ENCODE results near the gene DEAF1.
A peak's percentile ranks its signal among the peaks of the same experiment; 100 is the strongest.
"Not testable (repeated sequence)": the region's sequence is repeated elsewhere in the genome, so short reads cannot be mapped to it uniquely, and the experiment has no call there.

DEAF1 gene, protein sequence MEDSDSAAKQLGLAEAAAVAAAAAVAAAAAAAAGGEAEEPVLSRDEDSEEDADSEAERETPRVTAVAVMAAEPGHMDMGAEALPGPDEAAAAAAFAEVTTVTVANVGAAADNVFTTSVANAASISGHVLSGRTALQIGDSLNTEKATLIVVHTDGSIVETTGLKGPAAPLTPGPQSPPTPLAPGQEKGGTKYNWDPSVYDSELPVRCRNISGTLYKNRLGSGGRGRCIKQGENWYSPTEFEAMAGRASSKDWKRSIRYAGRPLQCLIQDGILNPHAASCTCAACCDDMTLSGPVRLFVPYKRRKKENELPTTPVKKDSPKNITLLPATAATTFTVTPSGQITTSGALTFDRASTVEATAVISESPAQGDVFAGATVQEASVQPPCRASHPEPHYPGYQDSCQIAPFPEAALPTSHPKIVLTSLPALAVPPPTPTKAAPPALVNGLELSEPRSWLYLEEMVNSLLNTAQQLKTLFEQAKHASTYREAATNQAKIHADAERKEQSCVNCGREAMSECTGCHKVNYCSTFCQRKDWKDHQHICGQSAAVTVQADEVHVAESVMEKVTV

DNA sequence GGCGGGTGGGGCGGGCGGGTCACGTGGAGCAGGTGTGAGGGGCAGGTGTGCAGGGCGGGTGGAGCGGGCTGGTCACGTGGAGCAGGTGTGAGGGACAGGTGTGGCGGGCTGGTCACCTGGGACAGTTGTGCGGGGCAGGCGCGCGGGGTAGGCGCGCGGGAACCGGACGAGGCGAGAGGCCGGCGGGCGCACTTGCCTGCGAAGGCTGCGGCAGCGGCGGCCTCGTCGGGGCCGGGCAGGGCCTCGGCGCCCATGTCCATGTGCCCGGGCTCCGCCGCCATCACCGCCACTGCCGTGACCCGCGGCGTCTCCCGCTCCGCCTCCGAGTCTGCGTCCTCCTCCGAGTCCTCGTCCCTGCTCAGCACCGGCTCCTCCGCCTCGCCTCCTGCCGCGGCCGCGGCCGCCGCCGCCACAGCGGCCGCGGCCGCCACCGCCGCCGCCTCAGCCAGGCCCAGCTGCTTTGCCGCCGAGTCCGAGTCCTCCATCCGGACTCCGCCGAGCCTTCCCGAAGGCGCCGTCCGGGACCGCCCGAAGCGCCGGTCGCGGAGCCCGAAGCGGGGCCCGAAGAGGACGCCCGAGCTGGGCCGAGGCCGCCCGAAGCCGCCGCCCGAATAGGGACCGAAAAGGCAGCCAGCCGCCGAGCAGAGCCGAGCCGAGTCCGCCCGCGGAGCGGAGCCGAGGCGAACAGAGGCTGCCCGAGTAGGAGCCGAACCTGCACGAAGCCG is at the start of gene DEAF1:
Gene DEAF1, minus strand, starts transcription at position 660 of the 725 bp plus-strand sequence. Its CDS starts 175 bp downstream, at position 485.
- peak; percentile 95 to 97 for DNase-seq

- no peak for DNase-seq
Measured at GRCh38 chr11:742571-743201, 47.7 kb upstream of the DEAF1 start.

DNA sequence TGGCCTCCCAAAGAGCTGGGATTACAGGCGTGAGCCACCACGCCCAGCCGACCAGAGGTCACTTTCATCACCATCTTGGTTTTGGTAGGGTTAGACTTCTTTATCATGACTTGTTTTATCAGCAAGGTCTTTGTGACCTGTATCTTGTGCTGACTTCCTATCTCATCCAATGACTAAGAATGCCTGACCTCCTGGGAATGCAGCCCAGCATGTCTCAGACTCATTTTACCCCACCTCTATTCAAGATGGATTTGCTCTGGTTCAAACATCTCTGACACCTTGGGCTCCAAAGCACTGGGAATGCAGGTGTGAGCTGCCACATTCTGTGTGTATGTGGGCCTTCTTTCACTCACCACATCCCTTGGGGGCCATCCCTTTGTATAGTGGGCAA is 47.1 kb upstream of the DEAF1 start:
- no peak for DNase-seq

- not testable (repeated sequence) for DNase-seq
Measured at GRCh38 chr11:737899-738298, 42.9 kb upstream of the DEAF1 start.

DNA sequence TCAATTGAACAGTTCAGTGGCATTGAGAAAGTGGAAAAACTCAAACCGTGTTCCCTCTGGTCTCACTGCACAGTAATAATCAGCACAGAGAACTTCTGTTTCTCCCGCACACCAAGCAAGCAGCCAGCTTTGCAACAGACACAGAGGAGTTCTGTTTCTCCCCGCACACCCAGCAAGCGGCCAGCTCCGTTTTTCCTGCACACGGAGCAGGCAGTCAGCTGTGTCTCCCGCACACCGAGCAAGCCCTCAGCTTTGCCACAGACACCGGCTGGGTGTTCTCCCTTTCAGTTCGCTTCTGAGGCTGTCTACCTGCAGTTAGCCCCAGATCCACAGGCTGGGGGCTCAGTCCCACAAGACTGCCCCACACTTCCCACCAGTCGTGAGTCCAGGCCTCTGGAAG is 42.3 kb upstream of the DEAF1 start:
- no peak for DNase-seq

GRCh38 chr11:734541-734940 is 39.5 kb upstream of the DEAF1 start:
- DNase-seq: not testable (repeated sequence)

- no peak for DNase-seq
Measured at GRCh38 chr11:733072-733471, 38.0 kb upstream of the DEAF1 start.

DNA sequence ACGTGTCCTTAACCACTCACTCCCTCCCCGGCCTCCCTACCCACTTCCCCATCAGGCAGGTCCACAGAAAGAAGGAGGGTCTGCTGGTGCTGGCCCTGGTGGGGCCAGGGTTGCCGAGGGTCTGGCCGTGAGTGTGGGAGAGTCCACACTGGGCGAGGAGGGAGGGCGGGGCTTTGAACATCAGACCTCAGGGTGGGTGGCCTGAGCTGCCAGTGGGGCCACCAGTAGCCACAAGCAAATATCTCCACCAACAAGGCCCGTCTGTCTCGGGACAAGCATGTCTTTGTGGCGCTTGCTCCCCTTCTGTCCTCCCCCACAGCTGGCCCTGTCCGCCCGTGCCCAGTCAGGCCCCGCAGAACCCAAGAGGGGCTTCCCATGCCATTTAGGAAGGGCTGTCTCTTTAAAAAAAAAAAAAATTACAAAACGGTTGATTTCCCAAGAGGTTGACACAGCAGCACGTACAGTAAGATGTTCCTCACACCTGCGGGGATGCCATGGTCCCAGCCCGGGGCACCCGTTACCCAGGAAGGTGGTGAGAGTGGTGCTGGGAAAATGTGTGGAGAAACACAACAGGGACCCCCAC is 34.6 kb upstream of the DEAF1 start:
- DNase-seq: no peak

GRCh38 chr11:728901-729491 is 34.0 kb upstream of the DEAF1 start:
- no peak for DNase-seq

GRCh38 chr11:727859-728748 is 33.1 kb upstream of the DEAF1 start:
- DNase-seq: peak; percentile 48 to 49

- no peak for DNase-seq
Measured at GRCh38 chr11:727281-727701, 32.3 kb upstream of the DEAF1 start.

GRCh38 chr11:726278-727220 is 31.5 kb upstream of the DEAF1 start:
- DNase-seq: peak; percentile 70 to 79

GRCh38 chr11:725624-726202 is 30.7 kb upstream of the DEAF1 start:
- DNase-seq: peak; percentile 33 to 70

- no peak for DNase-seq
Measured at GRCh38 chr11:724778-725386, 29.9 kb upstream of the DEAF1 start.

GRCh38 chr11:724049-724777 is 29.2 kb upstream of the DEAF1 start:
- DNase-seq: no peak

DNA sequence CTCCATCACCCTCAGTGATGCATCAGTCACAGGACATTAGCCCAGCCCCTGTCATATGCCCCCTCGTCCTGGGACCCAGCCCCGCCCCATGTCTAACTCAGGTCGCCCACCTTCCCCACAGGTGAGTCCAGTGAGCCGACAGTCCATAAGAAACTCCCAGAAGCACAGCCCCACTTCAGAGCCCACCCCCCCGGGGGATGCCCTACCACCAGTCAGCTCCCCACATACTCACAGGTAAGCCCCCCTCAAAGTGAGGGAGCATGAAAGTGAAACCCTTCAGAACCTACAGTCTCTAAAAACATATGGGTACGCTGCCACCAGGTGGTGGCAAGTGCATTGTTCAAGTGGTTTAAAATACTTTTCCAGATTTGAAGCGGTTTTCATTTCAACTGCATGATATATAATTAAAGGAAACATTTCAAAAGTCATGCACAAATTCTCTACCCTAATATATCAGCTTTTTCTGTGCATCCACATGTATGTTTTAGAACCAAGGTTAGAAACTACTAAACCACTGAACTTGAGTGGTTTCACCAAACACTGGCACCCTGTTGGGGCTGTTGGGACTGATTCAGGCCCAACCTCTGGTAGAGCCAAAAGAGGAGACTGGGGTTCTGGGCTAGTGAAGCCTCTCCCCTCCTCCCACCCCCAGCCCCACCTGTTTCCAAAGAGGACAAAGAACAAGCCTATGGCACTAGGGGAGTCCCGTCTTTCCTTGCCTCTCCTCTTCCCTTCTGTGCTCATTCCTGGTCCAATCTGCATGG is 28.3 kb upstream of the DEAF1 start:
- DNase-seq: peak; percentile 21 to 33

DNA sequence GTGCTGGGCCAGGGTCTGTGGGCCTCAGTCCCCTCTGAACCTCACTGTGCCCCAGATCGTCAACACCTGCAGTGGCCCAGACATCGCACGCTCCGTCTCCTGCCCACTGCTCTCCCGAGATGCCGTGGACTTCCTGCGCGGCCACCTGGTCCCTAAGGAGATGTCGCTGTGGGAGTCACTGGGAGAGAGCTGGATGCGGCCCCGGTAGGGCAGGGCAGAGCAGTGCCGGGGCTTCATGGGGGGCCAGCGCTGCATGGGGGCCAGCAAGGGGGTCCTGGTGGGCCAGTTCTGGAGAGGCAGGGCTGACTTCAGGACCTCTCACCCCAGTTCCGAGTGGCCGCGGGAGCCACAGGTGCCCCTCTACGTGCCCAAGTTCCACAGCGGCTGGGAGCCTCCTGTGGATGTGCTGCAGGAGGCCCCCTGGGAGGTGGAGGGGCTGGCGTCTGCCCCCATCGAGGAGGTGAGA is 27.4 kb upstream of the DEAF1 start:
- DNase-seq: no peak
